Stimulated activated CD4-positive, alpha-beta T cell treated with anti-CD3 and anti-CD28 coated beads, Interleukin-4, amount 100 ng/mL, for 1 hour (primary cell): ENCODE measurements around the gene RARRES2.
"Not testable (repeated sequence)": the region's sequence is repeated elsewhere in the genome, so short reads cannot be mapped to it uniquely, and the experiment has no call there.

Experiments used
- DNase-seq: peaks from one replicate; pipeline ENCODE4 v3.0.0-alpha.2; 2020

The RARRES2 gene

GRCh38 chr7:150313870-150314269 lies 27.6 kb downstream of the RARRES2 start:
- DNase-seq = no peak

- DNase-seq = no peak
Measured at GRCh38 chr7:150313367-150313809, 28.0 kb downstream of the RARRES2 start.

DNA sequence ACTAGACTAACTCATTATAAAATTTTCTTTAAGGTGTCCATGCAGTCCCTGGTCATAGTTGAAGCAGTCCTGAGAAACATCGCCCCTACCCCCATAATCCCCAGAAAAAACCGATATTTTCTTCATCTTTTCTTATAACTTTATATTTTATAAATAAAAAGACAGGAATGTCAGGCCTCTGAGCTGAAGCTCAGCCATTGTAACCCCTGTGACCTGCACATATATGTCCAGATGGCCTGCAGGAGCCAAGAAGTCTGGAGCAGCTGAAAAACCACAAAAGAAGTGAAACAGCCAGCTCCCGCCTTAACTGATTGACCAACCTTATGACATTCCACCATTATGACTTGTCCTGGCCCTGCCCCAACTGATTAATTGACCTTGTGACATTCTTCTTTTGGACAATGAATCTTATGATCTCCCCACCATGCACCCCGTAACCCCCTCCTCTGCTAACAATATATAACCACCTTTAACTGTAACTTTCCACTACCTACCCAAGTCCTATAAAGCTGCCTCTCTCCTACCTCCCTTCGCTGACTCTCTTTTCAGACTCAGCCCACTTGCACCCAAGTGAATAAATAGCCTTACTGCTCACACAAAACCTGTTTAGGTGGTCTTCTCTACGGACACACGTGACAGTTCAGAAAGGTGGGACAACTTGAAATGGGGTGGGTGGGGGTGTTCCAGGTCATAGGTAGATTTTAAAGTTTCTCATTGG lies 28.6 kb downstream of the RARRES2 start:
- DNase-seq = not testable (repeated sequence)

DNA sequence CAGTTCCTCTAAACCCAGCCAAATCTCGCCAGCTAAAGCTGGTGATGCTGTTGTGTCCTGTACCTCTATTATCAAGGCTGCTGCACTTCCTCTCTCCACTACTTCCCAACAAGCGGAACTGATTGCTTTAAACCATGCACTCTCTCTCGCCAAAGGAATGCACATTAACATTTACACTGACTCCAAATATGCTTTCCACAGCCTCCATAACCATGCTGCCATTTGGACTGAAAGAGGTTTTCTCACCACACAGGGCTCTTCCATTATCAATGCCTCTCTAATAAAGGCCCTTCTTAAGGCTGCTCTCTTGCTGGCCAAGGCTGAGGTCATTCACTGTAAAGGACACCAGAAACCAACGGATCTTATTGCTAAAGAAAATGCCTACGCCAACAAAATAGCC lies 29.7 kb downstream of the RARRES2 start:
- DNase-seq = no peak

DNA sequence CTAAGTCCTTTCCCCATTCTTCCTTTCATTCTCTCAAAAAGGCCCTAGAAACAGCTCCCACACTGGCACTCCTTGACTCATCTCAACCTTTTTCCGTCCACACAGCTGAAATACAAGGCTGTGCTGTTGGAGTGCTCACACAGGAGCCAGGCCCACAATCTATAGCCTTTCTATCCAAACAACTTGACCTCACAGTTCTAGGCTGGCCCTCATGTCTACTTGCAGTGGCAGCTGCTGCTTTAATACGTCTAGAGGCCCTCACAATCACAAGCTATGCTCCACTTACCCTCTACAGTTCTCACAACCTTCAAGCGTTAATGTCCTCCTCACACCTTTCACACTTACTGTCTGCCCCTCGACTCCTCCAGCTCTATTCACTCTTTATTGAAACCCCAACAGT lies 30.3 kb downstream of the RARRES2 start:
- DNase-seq = no peak

GRCh38 chr7:150308575-150308974 lies 32.9 kb downstream of the RARRES2 start:
- DNase-seq = no peak

GRCh38 chr7:150307904-150308303 lies 33.5 kb downstream of the RARRES2 start:
- no peak for DNase-seq

DNA sequence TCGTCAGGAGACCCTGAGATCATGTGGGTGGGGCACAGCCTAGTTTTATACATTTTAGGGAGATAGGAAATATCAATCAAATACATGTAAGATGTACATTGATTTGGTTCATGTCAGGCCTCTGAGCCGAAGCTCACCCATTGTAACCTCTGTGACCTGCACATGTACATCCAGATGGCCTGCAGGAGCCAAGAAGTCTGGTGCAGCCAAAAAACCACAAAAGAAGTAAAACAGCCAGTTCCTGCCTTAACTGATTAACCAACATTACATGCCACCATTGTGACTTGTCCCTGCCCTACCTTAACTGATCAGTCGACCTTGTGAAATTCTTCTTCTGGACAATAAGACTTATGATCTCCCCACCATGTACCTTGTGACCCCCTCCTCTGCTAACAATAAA lies 34.3 kb downstream of the RARRES2 start:
- no peak for DNase-seq

DNA sequence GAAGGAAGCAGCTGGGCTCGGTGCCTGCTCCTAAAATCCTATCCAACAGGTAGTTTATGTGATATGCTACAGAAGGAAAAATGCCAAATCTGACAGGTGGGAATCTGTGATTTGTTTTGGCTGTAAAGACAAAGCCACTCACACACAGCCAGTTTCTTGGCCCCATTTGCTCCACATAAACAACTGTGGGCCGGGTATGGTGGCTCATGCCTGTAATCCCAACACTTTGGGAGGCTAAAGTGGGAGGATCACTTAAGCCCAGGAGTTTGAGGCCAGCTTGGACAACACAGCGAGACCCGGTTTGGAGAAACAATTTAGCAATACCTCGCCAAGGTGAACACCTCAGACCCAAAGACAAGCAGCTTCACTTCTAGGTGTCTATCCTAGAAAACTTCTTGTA lies 35.1 kb downstream of the RARRES2 start:
- DNase-seq = not testable (repeated sequence)

- not testable (repeated sequence) for DNase-seq
Measured at GRCh38 chr7:150305903-150306284, 35.5 kb downstream of the RARRES2 start.

DNA sequence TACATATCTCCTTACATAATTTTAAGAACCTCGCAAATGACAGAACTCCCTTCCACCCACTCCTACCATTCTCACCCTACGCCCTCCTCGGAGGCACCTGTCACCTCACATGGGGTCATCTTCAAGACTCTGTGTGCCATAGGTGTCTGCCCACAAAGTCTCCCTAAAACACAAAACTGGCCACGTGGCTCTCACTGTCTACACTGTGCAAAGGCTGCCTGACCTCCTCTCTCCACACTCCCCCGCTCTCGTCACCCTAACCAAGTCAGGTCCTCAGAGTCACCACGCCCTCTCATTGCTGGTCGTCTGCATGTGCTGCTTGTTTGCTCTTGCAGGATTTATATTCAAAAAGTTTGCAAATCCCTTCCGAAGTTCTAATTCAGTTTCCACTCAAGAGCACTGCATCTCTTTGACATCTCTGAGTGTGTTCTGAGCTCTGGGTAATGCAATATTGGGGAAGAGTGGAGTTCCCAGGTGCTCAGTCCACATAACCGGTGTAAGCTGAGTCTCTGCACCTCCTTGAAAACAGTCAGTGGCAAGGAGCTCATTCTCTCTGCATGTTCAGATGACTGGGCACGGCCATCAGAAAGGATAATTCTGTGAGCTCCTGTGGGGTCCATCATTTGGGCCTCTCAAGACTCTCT lies 36.0 kb downstream of the RARRES2 start:
- not testable (repeated sequence) for DNase-seq

DNA sequence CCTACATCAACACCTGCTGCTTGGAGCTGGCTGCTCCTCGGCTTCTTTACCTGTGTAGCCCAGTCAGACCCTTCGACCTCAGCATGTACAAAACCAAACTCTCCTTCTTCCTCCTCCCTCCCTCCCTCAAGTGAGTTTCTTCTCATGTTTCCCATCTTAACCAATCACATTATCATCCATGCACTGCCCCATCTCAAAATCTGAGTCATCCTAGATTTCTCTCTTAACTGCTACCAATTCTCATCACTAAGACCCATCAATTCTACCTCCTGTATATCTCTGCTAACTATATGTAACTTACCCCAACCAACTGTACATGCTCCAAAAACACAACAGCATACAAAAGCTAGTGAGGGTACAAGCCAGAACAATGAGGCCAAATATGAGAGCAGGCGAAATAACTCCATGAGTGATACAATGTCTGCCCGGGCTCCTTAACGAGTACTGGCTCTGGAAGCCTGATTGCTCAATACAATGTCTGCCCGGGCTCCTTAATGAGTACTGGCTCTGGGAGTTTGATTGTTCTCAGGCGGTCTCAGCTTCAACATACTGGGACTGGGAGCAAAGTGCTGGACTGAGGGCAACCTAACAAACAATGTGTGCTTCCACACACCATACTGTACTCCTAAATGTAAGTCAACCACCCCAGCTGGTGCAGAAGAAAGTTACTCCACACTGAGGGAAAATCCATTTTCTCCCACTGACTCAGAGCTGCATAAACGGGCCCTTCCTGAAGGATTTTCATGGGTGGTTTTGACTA lies 36.8 kb downstream of the RARRES2 start:
- DNase-seq = not testable (repeated sequence)

- not testable (repeated sequence) for DNase-seq
Measured at GRCh38 chr7:150302908-150303310, 38.5 kb downstream of the RARRES2 start.

GRCh38 chr7:150297978-150298377 lies 43.5 kb downstream of the RARRES2 start:
- not testable (repeated sequence) for DNase-seq

DNA sequence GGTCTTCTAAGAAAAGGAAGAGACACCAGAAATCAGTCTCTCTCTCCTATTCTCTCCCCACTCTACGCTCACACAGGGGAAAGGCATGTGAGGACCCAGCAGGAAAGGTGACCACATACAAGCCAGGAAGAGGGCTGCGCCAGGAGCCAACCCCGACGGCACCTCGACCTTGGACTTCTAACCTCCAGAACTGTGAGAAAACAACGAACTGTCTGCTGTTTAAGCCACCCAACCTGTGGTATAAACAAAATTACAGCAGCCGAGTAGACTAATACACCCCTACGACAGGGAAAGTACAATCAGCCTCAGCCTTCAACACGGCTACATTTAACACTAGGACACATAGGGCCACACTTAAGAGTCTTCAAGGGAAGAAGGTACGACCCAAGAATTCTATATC lies 44.6 kb downstream of the RARRES2 start:
- not testable (repeated sequence) for DNase-seq

GRCh38 chr7:150295614-150296013 lies 45.8 kb downstream of the RARRES2 start:
- not testable (repeated sequence) for DNase-seq

GRCh38 chr7:150295027-150295426 lies 46.4 kb downstream of the RARRES2 start:
- not testable (repeated sequence) for DNase-seq

GRCh38 chr7:150290317-150290716 lies 51.1 kb downstream of the RARRES2 start:
- not testable (repeated sequence) for DNase-seq

DNA sequence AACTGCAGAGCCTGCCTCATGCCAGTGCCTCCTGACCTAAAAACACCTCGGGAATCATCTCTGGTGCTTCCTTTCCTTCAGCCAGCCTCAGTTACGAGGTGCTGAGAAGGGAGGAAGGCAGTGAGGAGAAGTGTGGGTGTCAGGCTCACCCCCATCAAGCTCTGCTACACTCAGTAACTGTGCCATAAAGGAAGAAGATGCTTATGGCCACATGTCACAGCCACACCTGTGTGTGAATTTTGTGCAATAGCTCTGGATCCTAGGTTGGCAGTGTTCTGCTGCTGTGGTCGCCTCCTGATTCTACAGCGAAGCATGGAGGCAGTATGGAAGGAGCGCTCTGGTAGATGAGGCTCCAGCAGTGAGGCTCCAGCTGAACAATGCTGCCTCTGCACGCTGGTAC lies 52.6 kb downstream of the RARRES2 start:
- DNase-seq = not testable (repeated sequence)
